Midbrain (tissue), 1 donor: ENCODE measurements around the gene ATP2C1.
"Not testable (repeated sequence)": the region's sequence is repeated elsewhere in the genome, so short reads cannot be mapped to it uniquely, and the experiment has no call there.

Experiments
- DNase-seq: peaks from one replicate; lab custom pipeline; 2025; lab: John Stamatoyannopoulos, UW

Gene ATP2C1, protein sequence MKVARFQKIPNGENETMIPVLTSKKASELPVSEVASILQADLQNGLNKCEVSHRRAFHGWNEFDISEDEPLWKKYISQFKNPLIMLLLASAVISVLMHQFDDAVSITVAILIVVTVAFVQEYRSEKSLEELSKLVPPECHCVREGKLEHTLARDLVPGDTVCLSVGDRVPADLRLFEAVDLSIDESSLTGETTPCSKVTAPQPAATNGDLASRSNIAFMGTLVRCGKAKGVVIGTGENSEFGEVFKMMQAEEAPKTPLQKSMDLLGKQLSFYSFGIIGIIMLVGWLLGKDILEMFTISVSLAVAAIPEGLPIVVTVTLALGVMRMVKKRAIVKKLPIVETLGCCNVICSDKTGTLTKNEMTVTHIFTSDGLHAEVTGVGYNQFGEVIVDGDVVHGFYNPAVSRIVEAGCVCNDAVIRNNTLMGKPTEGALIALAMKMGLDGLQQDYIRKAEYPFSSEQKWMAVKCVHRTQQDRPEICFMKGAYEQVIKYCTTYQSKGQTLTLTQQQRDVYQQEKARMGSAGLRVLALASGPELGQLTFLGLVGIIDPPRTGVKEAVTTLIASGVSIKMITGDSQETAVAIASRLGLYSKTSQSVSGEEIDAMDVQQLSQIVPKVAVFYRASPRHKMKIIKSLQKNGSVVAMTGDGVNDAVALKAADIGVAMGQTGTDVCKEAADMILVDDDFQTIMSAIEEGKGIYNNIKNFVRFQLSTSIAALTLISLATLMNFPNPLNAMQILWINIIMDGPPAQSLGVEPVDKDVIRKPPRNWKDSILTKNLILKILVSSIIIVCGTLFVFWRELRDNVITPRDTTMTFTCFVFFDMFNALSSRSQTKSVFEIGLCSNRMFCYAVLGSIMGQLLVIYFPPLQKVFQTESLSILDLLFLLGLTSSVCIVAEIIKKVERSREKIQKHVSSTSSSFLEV

DNA sequence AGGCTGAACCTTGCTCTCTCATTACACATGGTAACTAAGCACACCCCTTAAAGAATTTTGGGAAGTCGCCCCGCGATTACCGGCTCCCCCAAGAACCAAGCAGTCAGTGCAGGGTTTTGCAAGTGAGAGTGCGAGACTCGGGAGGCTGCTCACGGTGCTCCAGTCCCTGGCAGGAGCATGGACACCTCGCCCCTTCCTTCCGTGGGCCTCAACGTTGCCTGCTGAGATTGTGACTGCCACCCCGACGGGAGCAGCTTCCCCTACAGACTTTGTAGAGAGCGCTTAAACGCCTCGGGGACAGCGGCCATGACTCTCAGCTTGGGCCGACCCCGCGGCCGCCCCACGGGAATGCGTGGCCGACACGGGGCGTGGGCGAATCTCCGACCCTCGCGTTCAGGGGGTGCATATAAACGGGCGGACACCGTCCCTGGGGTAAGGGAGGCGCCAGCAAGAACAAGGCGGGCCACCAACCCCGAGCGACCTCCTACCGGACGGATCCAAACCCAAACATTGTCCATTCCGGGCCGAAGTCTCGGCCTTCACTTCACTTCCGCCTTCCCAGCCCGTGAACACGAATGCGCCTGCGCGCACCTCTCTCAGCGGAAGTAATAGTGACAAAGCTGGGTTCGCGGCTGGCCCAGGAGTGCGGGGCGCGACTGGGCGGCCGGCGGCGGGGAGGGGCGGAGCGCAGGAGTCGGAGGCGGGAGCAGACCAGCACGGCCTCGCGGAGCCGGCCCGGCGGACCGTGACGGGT, at the start of gene ATP2C1:
Gene ATP2C1, plus strand, starts transcription at position 709 of the 754 bp plus-strand sequence. CDS start 686 bp downstream, outside the sequence.
- DNase-seq, result peak; percentile 95

DNA sequence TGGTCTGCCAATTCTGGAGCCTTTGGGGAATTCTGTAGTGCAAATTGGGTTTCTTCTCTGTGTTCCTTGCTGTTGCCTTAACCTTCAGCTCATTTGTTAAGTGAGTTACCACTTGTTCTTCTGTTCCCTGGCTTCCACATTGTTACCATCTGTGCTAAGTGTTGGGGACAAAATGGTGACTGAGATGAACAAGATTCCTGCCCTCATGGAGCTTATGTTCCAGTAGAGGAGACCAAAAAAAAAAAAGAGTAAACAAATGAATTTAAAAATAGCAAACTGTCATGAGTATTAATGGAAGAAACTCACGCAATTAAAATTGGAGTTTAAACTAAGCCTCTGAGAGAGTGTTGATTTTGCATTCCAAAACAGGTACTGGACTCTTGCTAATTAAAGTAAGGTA, 49.4 kb upstream of the ATP2C1 start:
- no peak for DNase-seq

DNA sequence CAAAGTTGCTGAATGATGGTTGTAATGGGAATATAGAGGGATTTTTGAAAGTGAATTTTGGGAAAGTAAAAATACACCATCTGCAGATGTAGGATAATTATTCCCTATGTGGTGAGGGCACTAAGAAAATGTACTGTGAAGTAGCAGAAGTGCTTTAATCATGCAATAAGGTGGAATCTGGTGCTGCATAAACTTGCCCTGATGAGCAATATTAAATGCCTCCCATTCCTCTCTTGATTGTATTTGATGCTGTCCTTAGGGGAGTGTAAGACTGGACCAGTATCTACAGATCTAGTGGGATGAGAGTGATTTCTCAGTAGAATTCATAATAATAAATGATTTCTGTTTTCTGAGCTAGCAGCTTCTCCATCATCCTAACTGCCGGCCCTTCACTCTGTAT, 47.7 kb upstream of the ATP2C1 start:
- DNase-seq, result no peak

DNA sequence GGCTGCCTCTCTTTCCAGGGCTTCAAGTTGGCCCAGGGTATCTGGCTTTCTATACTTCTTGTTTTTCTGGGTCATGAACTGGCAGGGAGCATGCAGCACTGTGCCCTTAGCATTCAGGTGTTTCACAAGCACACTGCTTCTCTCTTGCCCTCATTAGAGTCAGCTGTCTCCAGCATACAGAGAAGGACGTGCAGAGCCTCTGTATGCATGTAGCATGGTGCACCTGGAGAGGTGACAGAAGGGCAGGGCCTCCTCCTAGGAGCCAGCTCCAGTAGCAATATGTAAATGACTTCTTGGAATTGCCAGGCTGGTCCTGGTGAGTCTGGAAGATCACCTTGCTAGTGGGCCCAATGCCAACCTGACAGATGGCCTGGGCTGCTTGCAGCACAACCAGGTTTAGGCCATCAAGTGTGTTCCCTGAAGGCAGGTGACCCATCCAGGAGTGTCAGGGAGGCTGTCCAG, 44.8 kb upstream of the ATP2C1 start:
- no peak for DNase-seq

DNA sequence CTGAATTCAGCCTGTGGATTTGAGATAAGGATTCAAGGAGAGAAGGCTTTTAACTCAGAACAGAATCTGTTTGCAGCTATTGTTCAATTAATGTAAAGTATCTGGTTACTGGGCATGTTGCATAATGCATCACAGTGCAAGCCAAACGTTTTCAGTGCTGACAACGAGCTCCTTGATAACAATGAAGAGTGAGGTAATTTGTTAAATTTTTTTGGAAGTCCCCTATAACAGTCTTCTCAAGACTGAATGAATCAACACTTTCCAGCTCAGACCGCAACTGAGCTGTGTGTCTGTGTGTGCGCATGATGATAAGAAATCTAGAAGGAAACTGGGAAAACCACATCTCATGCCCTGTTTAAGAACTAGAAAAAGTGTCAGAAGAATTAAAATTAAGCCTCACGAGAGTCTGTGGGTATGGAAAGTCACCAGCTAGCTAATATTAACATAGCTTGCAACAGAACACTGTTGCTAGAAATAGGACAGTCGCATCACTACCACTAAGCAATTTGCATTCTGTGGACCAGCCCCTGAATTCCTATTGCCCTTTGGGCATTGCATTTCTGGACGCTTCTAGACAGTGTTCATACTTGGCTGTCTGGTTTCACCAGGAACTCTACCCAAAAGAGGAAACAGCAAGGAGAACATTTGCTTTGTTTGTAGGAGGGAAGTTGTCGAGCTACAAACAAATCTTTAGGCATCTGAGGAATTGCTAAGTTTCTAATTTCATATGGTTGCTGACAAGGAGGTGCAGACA, 43.7 kb upstream of the ATP2C1 start:
- DNase-seq, result peak; percentile 58

DNA sequence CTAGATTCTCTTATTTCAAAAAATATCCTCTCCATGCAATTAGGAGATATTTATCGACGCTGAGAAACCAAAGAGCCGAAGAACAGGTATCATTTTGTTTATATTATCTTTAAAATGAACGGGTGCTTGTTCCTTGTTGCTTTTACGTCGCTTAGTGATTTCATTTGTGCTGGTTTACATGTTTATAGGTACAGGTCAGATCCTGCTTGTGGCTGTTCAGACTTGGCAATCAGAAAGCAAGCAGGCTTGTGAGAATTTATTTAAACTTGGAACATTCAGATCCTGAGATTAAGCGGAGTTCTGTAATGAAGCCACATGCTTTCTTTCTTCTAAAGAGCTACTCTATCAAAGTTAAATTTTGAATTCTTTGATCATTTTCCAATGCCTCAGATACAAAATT, 43.0 kb upstream of the ATP2C1 start:
- DNase-seq, result no peak

DNA sequence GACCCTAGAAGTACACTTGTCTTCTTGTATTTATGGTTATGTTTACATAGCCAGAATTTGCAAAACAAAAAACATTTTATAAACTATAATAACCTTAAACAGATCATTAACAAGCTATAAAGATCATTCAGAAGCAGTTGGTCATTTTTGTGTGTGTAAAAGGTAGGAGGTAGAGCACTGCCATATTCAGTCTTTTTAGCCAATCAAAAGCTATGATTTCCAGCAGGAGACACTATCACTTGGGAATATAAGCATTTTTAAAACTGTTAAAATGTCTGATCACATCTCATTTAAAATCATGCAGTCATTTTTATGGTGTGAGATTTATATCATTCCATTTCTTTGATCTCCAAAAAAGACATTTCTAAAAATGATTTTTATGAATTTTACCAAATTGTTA, 42.6 kb upstream of the ATP2C1 start:
- DNase-seq, result no peak

DNA sequence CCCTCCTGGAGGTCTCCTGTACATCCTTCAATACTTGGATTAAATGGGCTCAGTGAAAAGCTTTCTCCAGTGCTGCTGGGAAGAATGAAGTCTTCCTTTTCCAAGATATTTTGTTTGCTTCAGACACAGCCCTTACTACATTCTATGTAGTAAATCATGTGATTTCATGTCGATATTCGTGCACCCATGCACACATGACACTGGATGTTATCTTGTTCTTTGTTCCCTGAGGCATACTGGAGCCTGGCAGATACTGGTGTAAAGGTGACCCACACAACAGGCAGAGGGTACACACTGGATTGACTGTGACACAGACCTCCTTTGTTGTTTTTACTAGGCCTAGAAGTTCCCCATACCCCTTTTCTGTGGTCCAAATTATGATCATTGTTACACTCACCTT, 40.3 kb upstream of the ATP2C1 start:
- no peak for DNase-seq

DNA sequence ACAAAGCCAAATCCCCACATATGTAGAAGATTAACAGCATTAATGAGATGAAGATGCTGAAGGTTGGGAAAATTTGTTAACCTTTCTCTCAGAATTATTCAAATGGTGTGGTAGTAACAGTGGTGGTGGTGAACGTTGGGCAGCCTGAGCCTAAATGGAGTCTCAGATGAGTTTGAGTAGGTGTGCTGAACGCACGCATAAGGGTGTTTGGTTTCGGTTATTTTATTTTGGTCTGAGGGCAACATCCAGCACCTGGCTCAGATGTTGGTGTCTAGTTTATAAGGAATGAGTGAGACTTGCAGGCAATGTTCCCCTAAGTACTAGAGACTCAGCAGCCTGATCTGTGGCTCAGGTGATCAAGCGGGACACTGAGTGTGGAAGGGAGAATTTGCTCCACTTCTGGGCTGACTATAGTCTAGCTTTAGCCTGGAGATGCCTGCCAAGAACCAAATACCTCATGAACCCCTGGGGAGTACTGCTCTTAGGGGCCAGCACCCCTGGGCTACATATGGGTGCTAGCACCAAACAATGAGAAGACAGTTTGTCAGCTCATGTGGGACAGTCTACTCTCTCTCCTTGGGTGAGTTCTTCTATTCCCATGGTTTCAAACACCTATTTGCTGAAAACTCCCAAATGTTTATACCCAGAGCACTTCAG, 39.5 kb upstream of the ATP2C1 start:
- no peak for DNase-seq

DNA sequence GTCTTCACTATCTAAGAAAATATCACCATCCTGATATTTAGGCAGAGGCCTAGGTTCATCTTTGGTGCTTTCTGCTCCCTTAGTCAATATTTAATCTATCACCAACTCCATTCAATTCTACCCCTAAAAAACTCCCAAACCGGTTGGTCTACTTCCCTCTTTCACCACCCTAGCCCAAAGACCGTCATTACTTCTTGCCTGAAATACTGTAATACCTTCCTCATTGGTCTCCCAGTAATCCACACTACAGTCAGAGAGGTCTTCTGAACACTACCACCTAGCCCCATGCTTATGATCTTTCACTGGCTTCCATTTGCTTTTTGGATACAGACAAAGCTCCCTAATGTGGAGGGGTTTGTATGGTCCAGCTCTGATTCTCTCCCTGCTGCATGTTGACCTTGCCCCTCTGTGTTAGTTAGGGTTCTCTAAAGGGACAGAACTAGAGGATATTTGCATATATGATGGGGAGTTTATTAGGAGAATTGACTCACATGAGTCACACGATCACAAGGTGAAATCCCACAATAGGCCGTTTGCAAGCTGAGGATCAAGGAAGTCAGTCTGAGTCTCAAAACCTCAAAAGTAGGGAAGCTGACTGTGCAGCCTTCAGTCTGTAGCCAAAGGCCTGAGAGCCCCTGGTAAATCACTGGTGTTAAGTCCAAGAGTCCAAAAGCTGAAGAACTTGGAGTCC, 36.4 kb upstream of the ATP2C1 start:
- DNase-seq, result no peak

DNA sequence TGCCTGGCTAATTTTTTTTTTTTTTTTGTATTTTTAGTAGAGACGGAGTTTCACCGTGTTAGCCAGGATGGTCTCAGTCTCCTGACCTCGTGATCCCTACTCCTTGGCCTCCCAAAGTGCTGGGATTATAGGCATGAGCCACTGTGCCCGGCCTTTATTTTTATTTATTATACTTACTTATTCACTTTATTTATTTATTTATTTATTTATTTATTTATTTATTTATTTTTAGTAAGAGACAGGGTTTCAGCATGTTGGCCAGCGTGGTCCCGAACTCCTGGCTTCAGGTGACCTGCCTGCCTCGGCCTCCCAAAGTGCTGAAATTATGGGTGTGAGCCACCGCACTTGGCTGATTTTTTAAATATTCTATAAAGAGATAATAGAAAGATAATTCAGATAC, 31.8 kb upstream of the ATP2C1 start:
- DNase-seq, result not testable (repeated sequence)

DNA sequence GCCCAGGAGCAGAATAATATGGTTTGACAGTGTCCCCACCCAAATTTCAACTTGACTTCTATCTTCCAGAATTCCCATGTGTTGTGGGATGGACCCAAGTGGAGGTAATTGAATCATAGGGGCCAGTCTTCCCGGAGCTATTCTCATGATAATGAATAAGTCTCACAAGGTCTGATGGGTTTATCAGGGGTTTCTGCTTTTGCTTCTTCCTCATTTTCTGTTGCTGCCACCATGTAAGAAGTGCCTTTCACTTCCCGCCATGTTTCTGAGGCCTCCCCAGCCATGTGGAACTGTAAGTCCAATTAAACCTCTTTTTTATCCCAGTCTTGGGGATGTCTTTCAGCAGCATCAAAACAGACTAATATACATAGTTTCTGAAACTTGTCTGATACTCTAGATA, 28.4 kb upstream of the ATP2C1 start:
- DNase-seq, result no peak

DNA sequence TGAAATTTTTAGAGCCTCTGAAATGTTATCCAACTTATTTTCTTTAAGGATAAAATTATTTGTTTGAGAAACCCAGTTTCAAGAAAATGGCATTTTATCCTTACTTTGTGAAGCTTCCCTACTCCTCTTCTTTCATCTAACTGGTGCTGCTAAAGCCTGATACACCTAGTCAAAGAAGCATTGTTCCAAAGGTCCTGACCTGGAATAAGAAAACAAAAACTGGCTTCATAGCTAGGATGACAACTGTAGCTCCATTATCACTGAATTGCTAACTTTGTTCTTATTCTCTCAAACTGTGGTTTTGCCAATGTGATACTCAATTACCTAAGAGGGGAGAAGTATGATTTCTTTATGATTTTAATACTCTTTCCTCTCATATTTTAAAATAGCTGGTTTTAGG, 27.6 kb upstream of the ATP2C1 start:
- no peak for DNase-seq

DNA sequence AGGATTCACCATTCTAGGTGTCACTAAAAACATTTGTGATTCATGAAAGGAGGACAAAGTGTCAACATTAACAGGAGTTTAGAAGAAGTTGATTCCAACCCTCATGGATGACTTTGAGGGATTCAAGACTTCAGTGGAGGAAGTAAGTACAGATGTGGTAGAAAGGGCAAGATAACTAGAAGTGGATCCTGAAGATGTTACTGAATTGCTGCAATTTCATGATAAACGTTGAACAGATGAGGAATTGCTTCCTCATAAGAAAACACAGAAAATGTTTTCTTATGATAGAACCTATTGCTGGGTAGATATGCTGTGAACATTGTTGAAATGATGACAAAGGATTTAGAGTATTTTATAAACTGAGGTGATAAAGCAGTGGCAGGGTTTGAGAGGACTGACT, 23.5 kb upstream of the ATP2C1 start:
- DNase-seq, result no peak

DNA sequence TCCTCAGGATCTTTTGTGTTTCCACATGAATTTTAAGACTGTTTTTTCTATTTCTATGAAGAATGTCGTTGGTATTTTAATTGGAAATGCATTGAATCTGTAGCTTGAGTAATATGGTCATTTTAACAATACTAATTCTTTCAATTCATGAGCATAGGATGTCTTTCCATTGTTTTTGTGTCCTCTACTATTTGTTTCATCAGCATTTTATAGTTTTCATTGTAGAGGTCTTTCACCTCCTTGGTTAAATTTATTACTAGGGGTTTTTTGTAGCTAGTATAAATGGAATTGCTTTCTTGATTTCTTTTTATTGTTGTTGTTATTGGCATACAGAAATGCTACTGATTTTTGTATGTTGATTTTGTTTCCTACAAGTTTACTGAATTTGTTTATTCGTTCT, 17.3 kb upstream of the ATP2C1 start:
- no peak for DNase-seq

DNA sequence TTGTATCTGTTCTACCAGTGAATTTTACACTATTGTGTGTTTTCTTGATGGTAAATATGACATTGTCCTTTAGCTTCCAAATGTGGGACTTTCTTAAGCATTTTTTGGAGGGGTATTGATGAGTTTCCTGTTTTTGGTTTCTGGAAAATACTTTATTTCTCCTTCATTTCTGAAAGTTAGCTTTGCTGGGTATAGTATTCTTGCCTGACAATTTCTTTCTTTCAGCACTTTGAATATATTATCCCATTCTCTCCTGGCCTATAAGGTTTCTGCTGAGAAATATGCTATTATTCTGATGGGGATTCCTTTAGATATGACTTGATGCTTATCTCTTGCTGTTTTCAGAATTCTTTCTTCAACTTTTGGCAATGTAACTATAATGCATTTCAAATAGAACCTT, 15.4 kb upstream of the ATP2C1 start:
- DNase-seq, result no peak

DNA sequence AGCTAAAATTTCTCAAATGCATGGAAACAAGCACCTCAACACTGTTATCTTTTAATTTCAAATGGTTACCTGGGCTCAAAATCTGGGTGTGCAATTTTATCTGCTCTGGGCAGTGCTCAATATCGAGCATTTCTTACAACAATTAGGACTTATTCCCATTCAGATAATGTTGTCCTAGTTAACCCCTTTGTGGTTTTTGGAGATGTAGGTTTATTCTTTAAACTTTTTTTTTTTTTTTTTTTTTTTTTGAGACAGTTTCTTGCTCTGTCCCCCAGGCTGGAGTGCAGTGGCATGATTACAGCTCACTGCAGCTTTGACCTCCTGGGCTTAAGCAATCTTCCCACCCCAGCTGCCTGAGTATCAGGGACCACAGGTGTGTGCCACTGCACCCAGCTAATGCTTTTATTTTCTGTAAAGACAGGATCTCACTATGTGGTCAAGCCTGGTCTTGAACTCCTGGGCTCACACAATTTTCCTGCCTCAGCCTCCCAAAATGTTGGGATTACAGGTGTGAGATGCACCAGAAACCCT, 4.4 kb upstream of the ATP2C1 start:
- DNase-seq, result no peak

DNA sequence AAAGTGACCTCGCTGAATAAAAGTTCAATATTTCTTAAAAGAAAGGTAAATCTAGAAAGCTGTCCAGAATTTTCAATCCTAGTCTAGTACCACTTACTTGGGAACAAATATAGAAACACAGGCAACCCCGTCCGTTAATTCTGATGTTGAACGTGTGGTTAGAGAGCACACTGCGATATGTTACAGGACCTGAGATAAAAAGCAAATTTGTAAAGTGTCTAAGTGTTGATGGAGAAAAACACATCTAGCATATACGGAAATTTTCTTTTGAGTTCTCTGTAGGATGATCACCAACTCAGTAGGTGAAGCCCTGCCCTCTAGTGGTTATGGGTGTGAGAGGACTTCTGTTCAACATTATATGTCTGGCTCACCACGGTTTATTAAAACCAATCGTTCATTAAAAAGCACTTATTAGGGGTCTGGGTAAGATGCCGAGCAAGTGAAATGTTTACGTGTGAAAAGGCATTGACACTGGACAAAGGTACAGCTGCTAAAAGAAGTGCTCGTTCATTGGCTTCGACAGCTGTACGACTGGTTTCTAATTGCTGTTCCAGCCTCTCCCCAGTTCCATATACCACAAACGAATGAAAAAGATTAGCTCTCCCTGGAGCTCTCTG, 1.0 kb upstream of the ATP2C1 start:
- DNase-seq, result peak; percentile 88

DNA sequence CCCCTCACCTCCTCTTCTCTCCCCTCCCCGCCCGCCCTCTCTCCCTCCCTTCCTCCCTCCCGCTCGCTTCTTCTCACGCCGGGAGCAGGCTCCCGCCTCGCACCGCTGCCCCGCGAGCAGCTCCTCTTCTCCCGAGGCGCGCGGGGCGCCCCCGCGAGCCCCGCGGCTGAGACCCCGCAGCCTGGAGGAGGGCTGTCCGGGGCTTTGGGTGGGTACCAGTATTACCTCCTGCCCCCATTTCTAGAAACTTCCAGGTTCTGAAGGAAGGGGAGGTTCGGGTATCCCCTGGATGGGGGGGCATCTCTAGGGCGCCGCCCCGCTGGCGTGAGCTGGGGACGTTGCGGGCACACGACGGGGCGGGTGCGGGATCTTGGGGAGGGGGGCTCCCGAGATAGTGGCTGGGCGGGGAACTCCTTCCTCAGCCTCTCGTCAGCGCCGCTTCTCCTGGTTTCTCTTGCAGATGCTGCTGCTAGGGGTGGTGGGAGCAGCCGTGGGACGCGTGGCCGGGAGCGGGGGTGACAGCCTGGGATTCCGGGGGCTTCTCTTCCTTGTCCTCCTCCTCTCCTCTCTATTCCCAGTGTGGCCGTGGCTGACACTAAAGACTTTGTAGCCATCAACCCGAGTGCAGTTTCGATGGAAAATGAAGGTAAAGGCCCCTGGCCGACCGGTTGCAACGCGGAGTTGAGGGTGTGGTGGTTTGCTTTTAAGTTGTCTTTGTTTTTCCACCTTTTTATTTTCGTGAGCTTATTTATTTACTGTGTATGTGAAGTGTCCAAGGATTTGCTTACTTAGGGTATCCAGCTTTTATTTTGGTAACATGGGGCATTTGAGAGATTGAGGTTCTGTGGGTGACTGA, 474 bp downstream of the ATP2C1 start:
- peak; percentile 66 for DNase-seq
